ENCODE measurements around the gene CALN1.
"Not testable (repeated sequence)": the region's sequence is repeated elsewhere in the genome, so short reads cannot be mapped to it uniquely, and the experiment has no call there.

Gene CALN1

GRCh38 chr7:71846160-71846559 is 566.0 kb downstream of the CALN1 start:
- DNase-seq, result peak; percentile 18

- DNase-seq, result no peak
Observed at GRCh38 chr7:71843676-71844075, 568.5 kb downstream of the CALN1 start.

GRCh38 chr7:71842786-71843185 is 569.4 kb downstream of the CALN1 start:
- DNase-seq, result no peak

- no peak for DNase-seq
Observed at GRCh38 chr7:71842381-71842780, 569.8 kb downstream of the CALN1 start.

- DNase-seq, result no peak
Observed at GRCh38 chr7:71835056-71835455, 577.1 kb downstream of the CALN1 start.

GRCh38 chr7:71829515-71829914 is 582.6 kb downstream of the CALN1 start:
- DNase-seq, result no peak

- DNase-seq, result no peak
Observed at GRCh38 chr7:71828361-71828760, 583.8 kb downstream of the CALN1 start.

GRCh38 chr7:71826141-71826540 is 586.0 kb downstream of the CALN1 start:
- DNase-seq, result no peak

- no peak for DNase-seq
Observed at GRCh38 chr7:71824006-71824760, 588.0 kb downstream of the CALN1 start.

GRCh38 chr7:71822406-71822805 is 589.7 kb downstream of the CALN1 start:
- DNase-seq, result not testable (repeated sequence)

- DNase-seq, result no peak
Observed at GRCh38 chr7:71817916-71818315, 594.2 kb downstream of the CALN1 start.

- no peak for DNase-seq
Observed at GRCh38 chr7:71808115-71808514, 604.0 kb downstream of the CALN1 start.

GRCh38 chr7:71804256-71804655 is 607.9 kb downstream of the CALN1 start:
- DNase-seq, result no peak

- no peak for DNase-seq
Observed at GRCh38 chr7:71801976-71802375, 610.2 kb downstream of the CALN1 start.

GRCh38 chr7:71800321-71800720 is 611.8 kb downstream of the CALN1 start:
- no peak for DNase-seq

GRCh38 chr7:71795410-71795809 is 616.7 kb downstream of the CALN1 start:
- DNase-seq, result no peak

- no peak for DNase-seq
Observed at GRCh38 chr7:71793251-71793650, 618.9 kb downstream of the CALN1 start.

- no peak for DNase-seq
Observed at GRCh38 chr7:71787513-71787912, 624.6 kb downstream of the CALN1 start.

GRCh38 chr7:71785216-71785615 is 626.9 kb downstream of the CALN1 start:
- DNase-seq, result no peak

GRCh38 chr7:71784781-71785180 is 627.4 kb downstream of the CALN1 start:
- DNase-seq, result no peak

- DNase-seq, result no peak
Observed at GRCh38 chr7:71784180-71784579, 628.0 kb downstream of the CALN1 start.

GRCh38 chr7:71783779-71784178 is 628.4 kb downstream of the CALN1 start:
- DNase-seq, result no peak

- no peak for DNase-seq
Observed at GRCh38 chr7:71782051-71782450, 630.1 kb downstream of the CALN1 start.

GRCh38 chr7:71780282-71780681 is 631.9 kb downstream of the CALN1 start:
- no peak for DNase-seq

- no peak for DNase-seq
Observed at GRCh38 chr7:71777278-71777677, 634.9 kb downstream of the CALN1 start.

All from RPMI8226 (cell line).